KMS-11 (cell line): ENCODE data around the gene OR2AT4.
"Not testable (repeated sequence)": the region's sequence is repeated elsewhere in the genome, so short reads cannot be mapped to it uniquely, and the experiment has no call there.

Experiments used
- H2AFZ ChIP-seq: fragments of 200-600 bp; sonication (generic); 2 replicates; pipeline ENCODE4 v1.6.1; 2016; ENCODE audit warnings: antibody characterized with exemption, mixed run types, low read depth
- H3K27ac ChIP-seq: fragments of 200-600 bp; sonication (generic); 2 replicates; pipeline ENCODE4 v1.6.1; 2016; ENCODE audit warnings: mild to moderate bottlenecking, mixed run types
- H3K27me3 ChIP-seq: fragments of 200-600 bp; sonication (generic); 2 replicates; pipeline ENCODE4 v1.6.1; 2017; ENCODE audit warnings: mild to moderate bottlenecking, low read depth, mixed run types, moderate library complexity; ENCODE audit not compliant: insufficient read depth
- H3K36me3 ChIP-seq: fragments of 200-600 bp; sonication (generic); 2 replicates; pipeline ENCODE4 v1.6.1; 2017; ENCODE audit warnings: mild to moderate bottlenecking, mixed run types; ENCODE audit not compliant: insufficient read depth
- H3K4me1 ChIP-seq: fragments of 200-600 bp; sonication (generic); 2 replicates; pipeline ENCODE4 v1.6.1; 2016; ENCODE audit warnings: mild to moderate bottlenecking, low read depth, mixed run types; ENCODE audit not compliant: poor library complexity, severe bottlenecking
- H3K4me2 ChIP-seq: fragments of 200-600 bp; sonication (generic); 2 replicates; pipeline ENCODE4 v1.7.0; 2016; ENCODE audit warnings: mild to moderate bottlenecking, mixed run types
- H3K4me3 ChIP-seq: fragments of 200-600 bp; sonication (generic); IDR thresholded peaks from 2 replicates; pipeline ENCODE4 v1.6.1; 2017; ENCODE audit warnings: low read depth, low read length, mixed read lengths; ENCODE audit not compliant: insufficient read depth
- H3K79me2 ChIP-seq: fragments of 200-600 bp; sonication (generic); 2 replicates; pipeline ENCODE4 v1.6.1; 2016; ENCODE audit warnings: low read depth, mixed run types; ENCODE audit not compliant: insufficient read depth
- H3K9ac ChIP-seq: fragments of 200-600 bp; sonication (generic); 2 replicates; pipeline ENCODE4 v1.6.1; 2016; ENCODE audit warnings: mild to moderate bottlenecking, mixed run types
- H4K20me1 ChIP-seq: fragments of 200-600 bp; sonication (generic); 2 replicates; pipeline ENCODE4 v1.6.1; 2016; ENCODE audit warnings: mild to moderate bottlenecking, mixed run types; ENCODE audit not compliant: insufficient read depth
- CTCF ChIP-seq: fragments of 200-600 bp; sonication (generic); conservative IDR thresholded peaks from 2 replicates; pipeline ENCODE4 v1.6.1; 2017; ENCODE audit warnings: low read depth, mild to moderate bottlenecking, antibody characterized with exemption, low read length, moderate library complexity, mixed read lengths

The OR2AT4 gene

GRCh38 chr11:75052457-75052856 lies 44.2 kb downstream of the OR2AT4 start:
- Histone ChIP-seq H2AFZ (no peak overlapping the region), H3K36me3 (no peaks in the 10 kb centered on the region), H3K27me3 (no peaks in the 10 kb centered on the region), H3K4me3 (no peak overlapping the region), H3K27ac (no peak overlapping the region), H3K9ac (no peak overlapping the region), H3K79me2 (no peaks in the 10 kb centered on the region), H4K20me1 (no peaks in the 10 kb centered on the region), H3K4me1 (no peaks in the 10 kb centered on the region), H3K4me2 (no peak overlapping the region)
- no peak for TF ChIP-seq CTCF

GRCh38 chr11:75051043-75051442 lies 45.6 kb downstream of the OR2AT4 start:
- no peaks in the 10 kb centered on the region for H3K36me3 ChIP-seq
- no peak overlapping the region for H3K9ac ChIP-seq
- H3K4me2 ChIP-seq: no peak overlapping the region
- no peaks in the 10 kb centered on the region for H3K79me2 ChIP-seq
- no peak overlapping the region for H3K4me3 ChIP-seq
- no peaks in the 10 kb centered on the region for H4K20me1 ChIP-seq
- TF ChIP-seq CTCF: no peak
- H3K4me1 ChIP-seq: no peaks in the 10 kb centered on the region
- H3K27me3 ChIP-seq: no peaks in the 10 kb centered on the region
- H2AFZ ChIP-seq: no peak overlapping the region
- H3K27ac ChIP-seq: no peak overlapping the region

GRCh38 chr11:75050516-75050915 lies 46.2 kb downstream of the OR2AT4 start:
- Histone ChIP-seq H3K4me2 (no peak overlapping the region), H2AFZ (no peak overlapping the region), H3K79me2 (no peaks in the 10 kb centered on the region), H3K4me1 (no peaks in the 10 kb centered on the region), H3K27me3 (no peaks in the 10 kb centered on the region), H4K20me1 (no peaks in the 10 kb centered on the region), H3K36me3 (no peaks in the 10 kb centered on the region), H3K27ac (no peak overlapping the region), H3K9ac (no peak overlapping the region), H3K4me3 (no peak overlapping the region)
- TF ChIP-seq CTCF: no peak

GRCh38 chr11:75049501-75050266 lies 47.0 kb downstream of the OR2AT4 start:
- not testable (repeated sequence) for H3K4me2 ChIP-seq, H3K9ac ChIP-seq, H3K27ac ChIP-seq

GRCh38 chr11:75047191-75047590 lies 49.5 kb downstream of the OR2AT4 start:
- H3K27me3 ChIP-seq: no peaks in the 10 kb centered on the region
- no peaks in the 10 kb centered on the region for H3K36me3 ChIP-seq
- H3K9ac ChIP-seq: no peak overlapping the region
- H3K4me1 ChIP-seq: no peaks in the 10 kb centered on the region
- H4K20me1 ChIP-seq: no peaks in the 10 kb centered on the region
- no peak overlapping the region for H3K4me2 ChIP-seq
- H2AFZ ChIP-seq: no peak overlapping the region
- no peak overlapping the region for H3K4me3 ChIP-seq
- H3K27ac ChIP-seq: no peak overlapping the region
- no peak for TF ChIP-seq CTCF
- H3K79me2 ChIP-seq: no peaks in the 10 kb centered on the region

More at GRCh38 chr11:75049501-75050266, 47.0 kb downstream of the OR2AT4 start:
- not testable (repeated sequence) for H3K4me1 ChIP-seq, H4K20me1 ChIP-seq, H3K36me3 ChIP-seq, H2AFZ ChIP-seq, H3K79me2 ChIP-seq, H3K27me3 ChIP-seq, H3K4me3 ChIP-seq

GRCh38 chr11:75046668-75047067 lies 50.0 kb downstream of the OR2AT4 start:
- not testable (repeated sequence) for H3K79me2 ChIP-seq, H2AFZ ChIP-seq, H3K9ac ChIP-seq, H3K36me3 ChIP-seq, H3K4me1 ChIP-seq, H4K20me1 ChIP-seq, H3K4me3 ChIP-seq, H3K27me3 ChIP-seq, H3K27ac ChIP-seq, H3K4me2 ChIP-seq

- not testable (repeated sequence) for H3K27me3 ChIP-seq, H2AFZ ChIP-seq, H4K20me1 ChIP-seq, H3K4me1 ChIP-seq, H3K4me3 ChIP-seq, H3K79me2 ChIP-seq, H3K27ac ChIP-seq, H3K36me3 ChIP-seq, H3K9ac ChIP-seq, H3K4me2 ChIP-seq
Observed at GRCh38 chr11:75044381-75045170, 52.1 kb downstream of the OR2AT4 start.
